Gastrocnemius medialis (tissue), 4 donors: ENCODE results near the gene CA10.

Experiments used
- CTCF ChIP-seq, 5 experiments: fragments of 450-650 bp in 3 of 5; fragments of 200-600 bp in 2 of 5; sonication (generic) in 2 of 5; IDR thresholded peaks in 4 of 5; conservative IDR thresholded peaks in 1 of 5; 1 replicate in 4 of 5; 2 replicates in 1 of 5; pipeline ENCODE4 v1.5.1; 2016 to 2019; ENCODE audit warnings: antibody characterized with exemption in 5 of 5, mild to moderate bottlenecking in 3 of 5, moderate library complexity in 3 of 5
- POLR2A ChIP-seq, 2 donors: fragments of 450-650 bp; IDR thresholded peaks; one replicate each; pipeline ENCODE4 v1.6.1; 2017; ENCODE audit warnings: antibody characterized with exemption in 2 of 2, mild to moderate bottlenecking in 2 of 2, moderate library complexity in 2 of 2

- peak in 4 of 5 experiments; percentile 10 to 46 (median 24) for TF ChIP-seq CTCF (IDR thresholded peaks at IDR 0.05 in 4 of 5, conservative IDR thresholded peaks at IDR 0.05 in 1 of 5)
- no peak for TF ChIP-seq POLR2A (IDR thresholded peaks at IDR 0.05)
Observed at GRCh38 chr17:51630101-51630671, 528.3 kb downstream of the CA10 start.
